GM18907 (cell line): ENCODE measurements around the gene CBX8.
"Not testable (repeated sequence)": the region's sequence is repeated elsewhere in the genome, so short reads cannot be mapped to it uniquely, and the experiment has no call there.

ENCODE experiments used
- ATAC-seq: cut with Tn5 transposase; IDR thresholded peaks from one replicate; pipeline ENCODE4 v1.9.1; 2021; ENCODE audit warnings: mild to moderate bottlenecking, moderate library complexity; ENCODE audit not compliant: unreplicated experiment

CBX8 gene

DNA sequence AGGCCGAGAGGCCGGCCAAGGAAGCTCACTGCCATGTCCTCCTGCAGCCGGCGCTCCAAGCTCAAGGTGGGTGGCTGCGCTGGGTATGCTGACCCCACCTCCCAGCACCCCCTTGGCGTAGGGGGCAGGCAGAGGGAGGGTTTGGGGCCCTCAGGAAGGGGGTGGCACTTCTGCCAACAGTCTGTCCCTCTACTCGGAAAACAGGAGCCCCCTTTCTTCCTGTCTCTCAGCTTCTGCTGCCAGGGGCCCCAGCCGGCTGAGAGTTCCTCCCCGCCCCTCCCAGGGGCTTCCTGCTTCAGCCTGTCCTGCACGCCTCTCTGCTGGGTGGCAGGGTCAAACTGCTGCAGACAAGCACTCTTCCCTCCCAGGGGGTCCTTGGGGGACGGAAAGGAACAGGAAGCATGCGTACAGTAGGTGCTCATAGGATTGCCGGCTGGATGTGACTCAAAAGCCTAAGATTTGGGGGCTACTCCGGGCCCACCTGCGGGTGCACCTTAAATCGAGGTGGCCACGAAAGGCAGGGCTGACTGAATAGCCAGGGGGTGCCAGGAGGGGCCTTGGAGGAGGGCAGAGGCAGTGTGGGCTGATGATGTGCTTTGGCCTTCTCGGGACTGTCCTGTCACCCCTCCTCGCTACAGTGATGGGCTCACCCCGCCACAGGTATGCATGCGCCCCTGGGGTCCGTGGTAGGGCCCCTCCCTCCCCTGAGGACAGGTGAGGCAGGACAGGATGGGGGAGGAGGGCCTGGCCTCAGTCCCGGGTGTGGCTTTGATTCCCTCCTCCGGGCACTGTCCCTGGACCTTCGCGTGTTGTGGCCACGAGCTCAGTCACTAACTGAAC is 14.9 kb downstream of the CBX8 start:
- no peak for ATAC-seq

DNA sequence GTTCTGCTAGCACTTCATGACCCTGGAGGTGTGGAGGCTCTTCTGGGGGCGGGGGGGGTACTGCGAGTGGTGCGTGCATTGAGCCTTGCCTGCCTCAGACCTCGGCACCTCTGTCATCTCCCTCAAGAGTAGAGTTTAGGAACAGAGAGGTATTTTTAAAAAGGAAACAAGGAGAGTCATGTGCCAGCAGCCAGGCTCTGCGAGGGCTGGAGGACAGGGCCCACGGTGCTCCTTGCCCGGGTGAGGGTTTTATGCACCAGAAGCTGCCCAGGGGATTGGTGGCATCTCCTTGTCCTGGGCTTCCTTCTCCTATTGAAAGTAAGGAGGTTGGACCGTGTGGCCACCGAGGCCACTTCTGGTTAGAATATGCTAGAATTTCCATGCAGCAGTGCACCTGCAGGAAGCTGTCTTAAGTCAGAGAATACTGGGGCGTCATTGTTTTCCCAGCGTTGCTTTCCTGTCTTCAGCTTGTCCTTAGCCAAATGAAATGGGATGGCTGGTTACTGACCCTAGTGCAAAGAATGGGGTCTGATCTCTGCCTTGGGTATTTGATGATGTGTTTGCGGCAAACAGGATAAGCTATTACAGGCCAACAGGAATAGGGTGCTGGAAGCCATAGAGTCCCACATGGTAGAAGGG is 15.7 kb downstream of the CBX8 start:
- ATAC-seq: no peak

DNA sequence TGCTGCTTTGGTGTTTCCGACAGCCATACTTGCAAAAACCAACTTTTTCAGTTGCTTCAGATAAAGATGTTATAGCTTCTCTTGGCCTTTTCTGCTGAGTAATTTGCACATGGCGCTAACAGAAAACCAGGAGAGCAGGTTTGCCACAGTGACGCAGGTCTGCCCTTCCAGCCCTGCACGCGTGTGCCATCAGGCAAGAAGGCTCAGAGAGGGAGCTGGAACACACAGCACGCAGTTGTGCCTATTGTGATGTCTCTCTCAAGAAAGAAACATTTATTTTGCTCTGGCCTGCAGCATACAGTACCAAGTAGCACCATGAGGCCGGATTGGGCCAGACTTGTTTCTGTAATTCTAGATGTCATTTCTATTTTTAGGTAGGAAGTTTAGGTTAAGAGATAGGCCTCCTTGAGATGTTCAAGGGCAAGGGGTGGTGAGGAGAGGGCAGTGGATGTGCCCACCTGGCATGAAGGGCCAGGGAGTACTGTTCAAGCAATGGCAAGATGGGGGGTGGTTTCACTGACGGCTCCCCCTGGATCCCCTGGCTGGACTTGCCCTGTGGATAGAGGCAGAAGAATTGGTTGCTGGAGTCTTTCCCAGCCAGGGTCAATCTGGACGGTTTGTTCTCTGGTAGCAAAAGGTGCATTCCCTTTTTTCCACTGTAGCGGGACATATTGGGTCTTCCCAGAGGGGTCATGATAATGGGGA is 17.1 kb downstream of the CBX8 start:
- ATAC-seq: no peak

DNA sequence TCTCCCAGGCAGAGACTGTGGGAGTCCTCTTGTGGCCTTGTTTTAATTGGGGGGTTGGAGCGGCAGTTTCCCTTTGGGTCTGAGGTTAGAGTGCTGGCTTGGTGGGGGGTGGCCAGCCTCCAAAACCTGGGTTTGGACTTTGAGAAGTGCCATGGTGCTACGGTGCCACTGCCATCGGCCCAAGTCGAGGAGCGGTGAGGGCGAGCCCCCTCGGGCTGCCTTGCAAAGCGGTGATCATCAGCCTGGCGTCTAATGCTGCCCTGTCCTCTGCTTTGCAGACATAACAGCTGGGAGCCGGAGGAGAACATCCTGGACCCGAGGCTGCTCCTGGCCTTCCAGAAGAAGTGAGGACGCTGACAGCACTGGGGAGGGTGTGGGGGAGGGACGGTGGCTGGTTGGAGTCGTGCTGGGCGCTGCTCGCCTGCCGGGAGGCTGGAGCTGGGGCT is 17.8 kb downstream of the CBX8 start:
- no peak for ATAC-seq

DNA sequence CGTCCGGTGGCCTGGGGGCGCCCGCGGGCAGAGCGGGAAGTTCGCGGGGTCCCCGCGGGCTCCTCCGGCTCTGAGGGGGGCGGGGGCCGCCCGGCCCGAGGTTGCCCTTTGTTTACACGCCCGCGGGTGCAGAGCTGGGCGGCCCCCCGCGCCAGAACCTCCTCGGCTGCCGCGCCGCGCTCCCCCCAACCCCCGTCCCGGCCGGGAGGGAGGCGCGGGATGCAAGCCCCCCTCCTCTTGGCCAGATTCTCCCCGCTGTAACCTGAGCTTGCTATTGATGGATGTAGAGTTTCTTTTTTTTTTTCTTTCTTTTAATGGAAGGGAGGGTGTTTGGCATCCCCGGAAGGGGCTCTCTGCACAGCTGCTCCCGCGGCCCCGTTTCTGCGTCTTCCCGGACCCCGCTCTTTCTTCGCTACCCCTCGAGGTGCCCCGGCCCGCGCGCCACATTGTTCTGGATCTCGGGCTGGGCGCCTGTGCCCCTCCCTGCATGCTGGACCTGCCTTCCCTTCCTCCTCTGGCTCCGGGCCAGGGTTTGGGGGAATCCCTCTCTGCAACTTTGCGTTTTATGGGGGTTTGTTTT is 18.3 kb downstream of the CBX8 start:
- ATAC-seq: peak; percentile 24

DNA sequence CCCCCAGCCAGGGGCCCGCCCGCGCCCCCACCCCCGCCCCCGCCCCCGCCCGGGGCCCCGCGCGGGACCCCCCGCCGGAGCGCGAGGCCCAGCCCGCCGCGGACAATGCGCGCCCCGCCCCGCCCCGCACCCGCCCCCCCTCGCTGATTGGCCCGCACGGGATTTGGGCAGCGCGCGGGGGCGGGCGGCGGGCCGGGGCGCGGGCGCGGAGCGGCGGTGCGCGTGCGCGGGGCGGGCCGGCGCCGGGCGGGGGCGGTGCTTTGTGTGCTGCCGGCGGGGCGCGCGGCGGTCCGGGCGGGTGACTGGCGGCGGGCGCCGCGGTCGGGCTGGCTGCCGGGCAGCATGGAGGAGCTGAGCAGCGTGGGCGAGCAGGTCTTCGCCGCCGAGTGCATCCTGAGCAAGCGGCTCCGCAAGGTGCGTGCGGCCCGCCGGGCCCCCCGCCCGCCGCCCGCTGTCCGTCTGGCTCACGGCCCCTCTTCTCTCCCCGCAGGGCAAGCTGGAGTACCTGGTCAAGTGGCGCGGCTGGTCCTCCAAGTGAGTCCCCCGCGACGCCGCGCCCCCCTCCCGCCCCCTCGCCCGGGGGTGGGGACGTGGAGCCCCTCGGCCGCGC is 18.9 kb downstream of the CBX8 start, which contains the start of gene CBX2:
Gene CBX2, plus strand, starts transcription at position 255 of the 610 bp plus-strand sequence. Its CDS starts 88 bp downstream, at position 343.
- peak; percentile 57 for ATAC-seq

DNA sequence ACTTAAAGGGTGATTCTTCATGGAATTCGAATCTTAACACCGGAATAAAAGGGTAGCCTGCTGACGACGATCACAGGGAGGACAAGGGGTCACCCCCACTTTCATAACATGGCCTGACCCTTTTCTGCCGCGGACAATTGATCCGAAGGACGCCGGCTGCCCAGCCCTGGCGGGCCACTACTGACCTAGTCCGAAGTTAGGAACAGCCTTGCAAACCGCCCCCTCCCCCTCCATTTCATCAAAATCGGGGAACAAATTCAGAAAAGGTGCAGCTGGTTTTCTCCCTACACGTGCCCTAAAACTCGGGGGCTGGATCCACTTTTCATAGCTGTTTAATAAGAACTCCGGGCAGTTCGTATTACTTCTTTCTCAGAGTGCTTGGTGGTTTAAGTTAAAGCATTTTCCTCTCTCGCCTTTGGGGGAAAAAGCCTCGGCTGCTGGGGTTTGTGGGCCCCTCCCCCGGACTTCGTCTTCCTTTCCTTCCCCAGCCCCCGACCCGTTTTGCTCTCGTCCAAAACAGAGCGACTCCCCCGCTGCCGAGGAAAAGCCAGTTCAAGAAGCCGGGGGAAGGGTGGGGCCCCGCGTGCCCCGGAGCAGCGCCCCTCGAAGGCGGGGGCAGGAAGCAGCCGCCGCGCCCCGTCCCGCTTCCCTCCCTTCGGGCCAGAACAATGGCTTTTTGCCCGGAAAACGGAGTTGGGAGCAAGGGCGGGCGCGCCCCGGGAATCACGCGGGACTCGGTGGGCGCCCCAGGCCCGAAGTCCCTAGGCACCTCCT is 19.6 kb downstream of the CBX8 start:
- peak; percentile 24 for ATAC-seq

DNA sequence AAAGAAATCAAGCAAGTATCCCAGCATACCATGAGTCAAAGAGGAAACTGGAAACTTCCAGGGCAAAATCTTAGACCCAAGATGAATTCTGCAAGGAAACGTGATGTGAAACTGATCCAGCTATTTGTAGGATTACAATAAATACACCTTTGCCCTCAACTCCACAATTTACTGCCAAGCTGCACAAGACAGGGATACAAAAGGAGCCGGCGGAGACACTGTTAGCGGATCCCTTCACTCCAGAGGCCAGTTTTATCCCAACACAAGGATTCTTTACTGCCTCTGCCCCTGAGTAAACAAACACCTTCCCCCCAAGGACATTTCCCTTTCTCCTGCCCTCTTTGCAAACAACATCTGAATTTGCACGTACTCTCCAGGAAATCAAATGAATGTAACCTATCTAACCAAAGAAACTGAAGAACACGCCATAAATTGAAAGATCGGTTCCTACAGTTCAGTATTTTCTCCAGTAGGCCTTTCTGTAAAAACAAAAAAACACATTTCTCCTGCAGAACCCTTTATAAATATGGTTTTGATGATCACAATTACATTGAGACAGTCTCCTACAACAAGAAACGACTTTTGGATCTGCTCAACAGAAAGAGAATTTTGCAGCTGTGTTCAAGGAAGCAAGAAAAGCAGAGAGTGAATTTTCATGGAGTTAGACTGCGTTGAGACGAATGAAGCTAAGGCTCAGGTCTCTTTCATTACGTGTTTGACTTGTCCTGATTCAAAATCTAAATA is 20.3 kb downstream of the CBX8 start:
- no peak for ATAC-seq

DNA sequence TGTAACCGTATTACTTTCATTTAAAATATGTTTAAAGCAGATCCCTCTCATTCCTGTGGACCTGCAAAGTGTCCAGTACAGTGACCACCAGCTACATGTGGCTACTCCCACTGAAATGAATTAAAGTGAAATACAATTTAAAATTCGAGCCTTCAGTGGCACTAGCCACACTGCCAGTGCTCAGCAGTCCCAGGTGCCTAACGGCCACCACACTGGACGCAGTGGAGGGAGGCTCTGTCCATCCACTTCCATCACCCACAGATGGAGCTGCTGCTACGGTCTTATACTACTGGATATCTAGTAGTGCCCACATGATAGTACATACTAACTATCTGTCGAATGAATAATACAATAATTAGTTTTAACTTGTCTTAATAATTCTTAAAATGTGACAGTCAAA is 21.2 kb downstream of the CBX8 start:
- no peak for ATAC-seq

DNA sequence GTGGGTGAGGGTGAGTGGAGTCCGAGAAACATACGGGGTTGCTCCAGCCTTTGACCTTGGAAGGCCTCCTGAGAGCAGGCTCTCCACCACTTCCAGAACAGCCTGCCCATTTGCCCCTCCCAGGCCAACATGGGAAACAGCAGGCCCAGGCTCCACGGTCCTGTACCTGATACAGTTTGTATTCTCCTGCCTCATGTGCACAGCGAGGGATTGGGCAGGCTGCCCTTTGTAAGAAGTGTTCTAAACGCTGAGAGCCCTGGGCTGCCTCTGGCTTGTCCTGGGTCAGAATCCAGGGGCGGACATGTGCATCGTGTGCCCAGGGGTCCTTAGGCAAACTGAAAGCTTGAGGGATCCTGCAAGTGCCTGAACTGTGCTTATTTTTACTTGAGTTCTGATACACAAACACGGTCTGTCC is 22.3 kb downstream of the CBX8 start:
- ATAC-seq: no peak

DNA sequence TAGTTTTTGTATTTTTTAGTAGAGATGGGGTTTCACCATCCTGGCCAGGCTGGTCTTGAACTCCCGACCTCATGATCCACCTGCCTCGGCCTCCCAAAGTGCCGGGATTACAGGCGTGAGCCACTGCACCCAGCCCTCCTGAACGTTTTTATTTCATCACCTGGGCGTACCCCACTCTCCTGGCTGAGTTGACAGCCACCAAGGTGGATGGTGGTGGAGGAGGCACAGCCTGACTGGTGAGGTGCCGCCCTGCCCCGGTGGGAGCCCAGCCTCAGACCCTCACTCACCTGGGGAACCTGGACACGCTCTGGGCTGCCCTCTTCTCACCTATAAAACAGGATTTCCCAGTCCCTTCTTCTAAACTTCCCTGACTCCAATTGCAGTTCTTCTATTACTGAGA is 24.2 kb downstream of the CBX8 start:
- not testable (repeated sequence) for ATAC-seq

DNA sequence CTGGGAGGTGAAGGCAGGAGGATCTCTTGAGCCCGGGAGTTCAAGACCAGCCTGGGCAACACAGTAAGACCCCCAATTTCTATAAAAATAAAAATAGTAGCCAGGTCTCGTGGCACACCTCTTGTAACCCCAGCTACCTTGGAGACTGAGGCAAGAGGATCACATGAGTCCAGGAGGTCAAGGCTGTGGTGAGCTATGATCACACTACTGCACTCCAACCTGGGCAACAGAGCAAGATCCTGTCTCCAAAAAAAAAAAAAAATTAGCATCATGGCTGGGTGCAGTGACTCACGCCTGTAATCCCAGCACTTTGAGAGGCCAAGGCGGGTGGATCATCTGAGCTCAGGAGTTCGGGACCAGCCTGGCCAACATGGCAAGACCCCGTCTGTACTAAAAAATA is 25.6 kb downstream of the CBX8 start:
- ATAC-seq: no peak

DNA sequence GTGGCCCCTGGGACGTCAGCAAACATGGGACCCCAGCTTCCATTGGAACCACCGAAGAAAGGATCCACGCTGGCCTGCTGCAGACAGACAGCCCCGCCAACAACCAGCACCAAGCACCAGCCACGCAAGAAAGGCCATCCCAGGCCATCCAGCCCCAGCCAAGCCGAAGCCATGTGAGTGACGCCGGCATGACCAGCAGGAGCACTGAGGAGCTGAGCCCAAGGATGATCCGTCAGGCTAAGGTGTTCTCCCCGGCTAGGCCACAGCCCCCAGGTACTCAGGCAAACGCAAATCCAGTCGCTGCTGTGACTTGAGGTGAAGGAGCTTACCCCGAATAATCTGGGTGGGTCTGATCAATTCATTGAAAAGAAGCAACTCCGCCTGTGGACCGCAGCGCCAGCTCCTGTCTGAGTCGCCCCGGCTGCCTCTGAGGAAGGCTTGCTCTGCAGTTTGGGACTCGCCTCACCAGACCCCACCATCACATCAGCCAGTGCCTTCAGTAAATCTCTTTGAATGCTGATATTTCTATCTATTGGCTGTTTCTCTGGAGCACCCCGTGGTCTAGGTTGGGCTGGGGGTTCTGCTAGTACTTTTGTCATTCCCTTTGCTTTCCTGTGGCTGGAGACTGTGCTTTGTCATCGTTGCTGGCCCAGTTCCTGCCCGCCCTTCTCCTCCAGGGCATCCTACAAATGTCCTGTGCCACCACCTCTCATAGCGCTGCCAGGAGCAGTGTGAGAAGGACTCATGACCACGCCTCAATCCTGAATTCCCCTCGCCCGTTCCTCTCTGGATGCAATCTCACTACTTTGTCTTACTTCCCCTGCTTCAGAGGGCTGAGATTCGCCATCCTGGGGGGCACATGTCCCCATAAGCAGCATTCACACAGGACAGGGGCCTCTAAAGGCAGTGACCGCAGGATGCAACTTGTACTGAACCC is 27.0 kb downstream of the CBX8 start:
- no peak for ATAC-seq

DNA sequence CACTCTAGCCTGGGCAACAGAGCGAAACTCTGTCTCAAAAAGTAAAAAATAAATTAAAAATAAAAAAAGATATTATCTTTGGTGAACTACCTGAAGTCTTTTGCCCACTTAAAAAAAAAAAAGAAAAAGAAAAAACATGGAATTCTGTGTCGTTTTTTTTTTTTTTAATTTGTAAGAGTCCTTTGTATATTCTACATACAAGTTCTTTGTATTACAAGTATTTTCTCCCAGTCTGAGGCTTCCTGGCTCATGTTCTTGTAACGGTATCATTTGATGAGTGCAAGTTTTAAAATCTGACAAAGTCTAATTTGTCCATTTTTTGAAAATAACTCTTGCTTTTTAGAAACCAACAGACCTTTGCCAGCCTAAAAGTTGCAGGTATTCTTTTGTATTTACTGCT is 31.2 kb downstream of the CBX8 start:
- no peak for ATAC-seq

DNA sequence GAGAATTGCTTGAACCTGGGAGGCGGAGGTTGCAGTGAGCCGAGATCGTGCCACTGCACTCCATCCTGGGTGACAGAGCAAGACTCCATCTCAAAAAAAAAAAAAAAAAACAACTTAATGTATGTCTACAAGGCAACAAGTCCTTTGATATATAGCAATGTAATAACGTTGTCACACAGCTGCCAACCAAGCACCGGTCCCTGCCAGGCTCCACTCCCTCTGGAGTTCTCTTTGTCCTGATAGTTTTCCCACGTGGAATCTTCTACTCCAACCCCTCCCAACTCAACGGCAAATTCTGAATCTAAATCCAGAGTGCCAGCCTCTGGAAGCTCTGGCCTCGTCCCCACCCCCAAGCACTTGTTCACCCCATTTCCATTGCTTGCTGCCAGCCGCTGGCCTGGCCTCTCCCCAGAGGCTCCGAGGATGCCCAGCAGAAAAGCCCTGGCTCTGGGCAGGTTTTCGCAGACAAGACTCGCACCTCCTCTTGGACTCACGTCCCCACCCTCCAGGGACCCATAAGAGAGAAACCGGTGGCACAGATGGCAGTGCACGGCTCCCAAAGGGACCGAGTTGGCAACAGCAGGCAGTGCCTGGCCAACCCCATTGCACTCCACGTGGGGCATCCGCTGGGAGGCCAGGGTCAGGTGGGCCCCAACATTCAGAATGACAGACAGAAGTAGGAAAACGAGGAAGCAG is 34.8 kb downstream of the CBX8 start:
- ATAC-seq: no peak

DNA sequence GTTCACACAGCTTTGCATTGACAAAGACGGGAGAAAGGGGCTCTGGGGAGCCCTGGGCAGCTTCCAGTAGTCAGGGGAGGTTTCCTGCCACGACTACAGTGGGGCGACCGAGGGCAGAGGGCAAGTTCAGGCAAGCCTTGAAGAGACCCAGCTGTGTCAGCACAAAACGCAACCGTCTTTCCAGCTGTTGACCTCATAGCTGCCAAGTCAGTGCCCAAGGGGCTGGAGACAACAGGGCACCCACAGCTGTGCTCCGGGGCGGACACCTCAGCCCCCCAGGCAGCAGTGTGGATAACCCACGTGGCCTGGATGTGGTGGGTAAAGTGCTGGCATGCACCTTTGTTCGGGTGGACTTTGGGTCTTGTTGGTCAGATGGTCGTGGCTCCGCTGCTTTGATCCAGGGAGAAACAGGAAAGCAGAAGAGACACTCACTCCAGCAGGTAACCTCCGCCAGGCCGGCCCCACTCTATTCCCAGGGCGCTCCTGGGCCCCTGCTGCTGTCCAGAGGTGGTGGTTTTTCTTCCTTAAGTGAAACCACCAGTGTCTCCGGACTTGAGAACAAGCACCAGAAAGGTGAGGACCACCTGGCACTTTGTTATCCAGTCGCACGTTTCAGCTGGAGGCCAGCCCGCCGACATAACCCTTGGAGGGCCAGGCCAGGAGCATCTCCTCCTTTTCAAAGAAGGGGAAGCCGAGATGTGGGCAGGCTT is 36.5 kb downstream of the CBX8 start:
- no peak for ATAC-seq

DNA sequence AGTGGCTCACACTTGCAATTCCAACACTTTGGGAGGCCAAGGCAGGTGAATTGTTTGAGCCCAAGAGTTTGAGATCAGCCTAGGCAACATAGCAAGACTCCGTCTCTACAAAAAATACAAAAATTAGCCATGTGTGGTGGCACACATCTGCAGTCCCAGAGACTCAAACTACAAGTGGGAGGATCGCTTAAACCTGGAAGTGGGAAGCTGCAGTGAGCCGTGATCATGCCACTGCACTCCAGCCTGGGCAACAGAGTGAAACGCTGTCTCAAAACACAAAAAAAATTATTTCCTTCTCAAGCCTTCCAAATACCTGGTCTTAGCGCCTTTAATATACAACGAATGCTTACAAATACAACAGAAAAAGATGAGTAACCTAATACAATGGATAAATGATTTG is 38.6 kb downstream of the CBX8 start:
- no peak for ATAC-seq
